Sigmoid colon (tissue), 4 donors: ENCODE results near the gene SPPL3.

Experiments
- CTCF ChIP-seq, 4 experiments: fragments of 450-650 bp in 3 of 4; fragments of 200-600 bp in 1 of 4; IDR thresholded peaks; one replicate each; pipeline ENCODE4 v1.5.1; 2016 to 2019; ENCODE audit warnings: antibody characterized with exemption in 4 of 4, mild to moderate bottlenecking in 3 of 4, moderate library complexity in 2 of 4
- POLR2AphosphoS5 ChIP-seq, 4 donors: sonication (generic); formaldehyde crosslinking; IDR thresholded peaks; one replicate each; pipeline ENCODE4 v1.6.1; 2017; ENCODE audit warnings: antibody characterized with exemption in 4 of 4

- no peak for TF ChIP-seq CTCF (IDR thresholded peaks at IDR 0.05)
- no peak for TF ChIP-seq POLR2AphosphoS5 (IDR thresholded peaks at IDR 0.05)
Measured at GRCh38 chr12:120767071-120768024, 136.8 kb downstream of the SPPL3 start.
